WTC11 (cell line): ENCODE data around the gene FAXDC2. TPM values are rescaled to one million over a fixed set of nuclear protein-coding genes. Genes with fewer than 3 reads are reported as not detected.
A peak's percentile ranks its signal among the peaks of the same experiment; 100 is the strongest.
"Not testable (repeated sequence)": the region's sequence is repeated elsewhere in the genome, so short reads cannot be mapped to it uniquely, and the experiment has no call there.

ENCODE experiments used
- ATAC-seq: fragments of 200-7000 bp; cut with Tn5 transposase; 2 replicates; pipeline ENCODE4 v1.10.0; 2021; ENCODE audit warnings: mild to moderate bottlenecking, moderate library complexity
- CTCF ChIA-PET: fragments of 300-600 bp; sonication (Branson Sonifier 250); formaldehyde crosslinking; loops from one replicate; lab custom pipeline; 2021; ENCODE audit warnings: antibody characterized with exemption; lab: Charles Lee
- POLR2A ChIA-PET: fragments of 350-600 bp; sonication (Branson Sonifier 250); formaldehyde crosslinking; loops from one replicate; lab custom pipeline; 2021; ENCODE audit warnings: antibody characterized with exemption; lab: Charles Lee
- DNase-seq: peaks from one replicate; pipeline ENCODE4 v3.0.0; 2021; ENCODE audit warnings: low spot score
- H3K27ac Mint-ChIP-seq: 2 replicates; pipeline ENCODE4 v1.8.0; 2021; ENCODE audit warnings: mixed read lengths
- H3K27me3 Mint-ChIP-seq: 2 replicates; pipeline ENCODE4 v1.8.0; 2021; ENCODE audit warnings: low read depth, mild to moderate bottlenecking, moderate library complexity, mixed read lengths
- H3K36me3 Mint-ChIP-seq: 2 replicates; pipeline ENCODE4 v1.8.0; 2021; ENCODE audit warnings: mixed read lengths
- H3K4me1 Mint-ChIP-seq: 2 replicates; pipeline ENCODE4 v1.8.0; 2022; ENCODE audit warnings: mixed read lengths
- H3K4me3 Mint-ChIP-seq: 2 replicates; pipeline ENCODE4 v1.8.0; 2021; ENCODE audit warnings: mild to moderate bottlenecking, moderate library complexity, mixed read lengths
- H3K9me3 Mint-ChIP-seq: 2 replicates; pipeline ENCODE4 v1.8.0; 2021; ENCODE audit warnings: mixed read lengths
- CREM ChIP-seq: sonication (generic); formaldehyde crosslinking; IDR thresholded peaks from 2 replicates; pipeline ENCODE4 v1.8.1; 2022; ENCODE audit warnings: mild to moderate bottlenecking, missing genetic modification reagents, moderate library complexity
- ESRRA ChIP-seq: sonication (generic); formaldehyde crosslinking; IDR thresholded peaks from 2 replicates; pipeline ENCODE4 v1.8.1; 2022; ENCODE audit warnings: mild to moderate bottlenecking, missing genetic modification reagents, borderline replicate concordance
- JAZF1 ChIP-seq: fragments of 250-450 bp; sonication (Bioruptor Pico); IDR thresholded peaks from 2 replicates; pipeline ENCODE4 v1.9.0; 2021; ENCODE audit warnings: moderate library complexity, mild to moderate bottlenecking, inconsistent platforms
- JUN ChIP-seq: sonication (generic); formaldehyde crosslinking; IDR thresholded peaks from 2 replicates; pipeline ENCODE4 v1.8.0; 2023; ENCODE audit warnings: mild to moderate bottlenecking, missing genetic modification reagents
- MXD4 ChIP-seq: fragments of 250-450 bp; sonication (Bioruptor Pico); IDR thresholded peaks from 2 replicates; pipeline ENCODE4 v1.8.0; 2021; ENCODE audit warnings: mild to moderate bottlenecking, moderate library complexity, borderline replicate concordance
- MYBL2 ChIP-seq: sonication (generic); formaldehyde crosslinking; IDR thresholded peaks from 2 replicates; pipeline ENCODE4 v1.8.1; 2023; ENCODE audit warnings: mild to moderate bottlenecking, moderate library complexity, missing genetic modification reagents
- ZNF121 ChIP-seq: sonication (generic); formaldehyde crosslinking; IDR thresholded peaks from 2 replicates; pipeline ENCODE4 v1.8.0; 2023; ENCODE audit warnings: missing genetic modification reagents
- ZNF219 ChIP-seq: sonication (generic); formaldehyde crosslinking; IDR thresholded peaks from 2 replicates; pipeline ENCODE4 v1.8.0; 2023; ENCODE audit warnings: missing genetic modification reagents, mild to moderate bottlenecking, borderline replicate concordance
- ZNF317 ChIP-seq: sonication (generic); formaldehyde crosslinking; IDR thresholded peaks from 2 replicates; pipeline ENCODE4 v1.8.1; 2023; ENCODE audit warnings: low read depth, mild to moderate bottlenecking, moderate library complexity, missing genetic modification reagents, borderline replicate concordance
- total RNA-seq: library from RNA; stranded (reverse); gene quantifications from 3 replicates; pipeline ENCODE4 v1.2.3, GENCODE V29; 2021
- TF ChIP-seq, protein P1 (sequence below): sonication (generic); formaldehyde crosslinking; IDR thresholded peaks from 2 replicates; pipeline ENCODE4 v1.8.1; 2023; ENCODE audit warnings: mild to moderate bottlenecking, missing genetic modification reagents
- TF ChIP-seq, protein P2 (sequence below): fragments of 200-600 bp; IDR thresholded peaks from 2 replicates; pipeline ENCODE4 v1.8.0; 2022; ENCODE audit warnings: antibody characterized with exemption

FAXDC2 gene
- total RNA-seq, 1 experiment from 2014 or later: 3.9 TPM

- POLR2A ChIA-PET: interaction anchor here (1.0 kb wide), 1 partner anchor 10 kb away, joined by 4 read pairs; the partner anchor contains the start of gene FAXDC2
- ATAC-seq (no peak), DNase-seq (no peak)
- no peak for TF ChIP-seq JAZF1 (CRISPR knock-in tag)
- TF ChIP-seq JUN (CRISPR knock-in tag): no peak
- TF ChIP-seq, protein P1, sequence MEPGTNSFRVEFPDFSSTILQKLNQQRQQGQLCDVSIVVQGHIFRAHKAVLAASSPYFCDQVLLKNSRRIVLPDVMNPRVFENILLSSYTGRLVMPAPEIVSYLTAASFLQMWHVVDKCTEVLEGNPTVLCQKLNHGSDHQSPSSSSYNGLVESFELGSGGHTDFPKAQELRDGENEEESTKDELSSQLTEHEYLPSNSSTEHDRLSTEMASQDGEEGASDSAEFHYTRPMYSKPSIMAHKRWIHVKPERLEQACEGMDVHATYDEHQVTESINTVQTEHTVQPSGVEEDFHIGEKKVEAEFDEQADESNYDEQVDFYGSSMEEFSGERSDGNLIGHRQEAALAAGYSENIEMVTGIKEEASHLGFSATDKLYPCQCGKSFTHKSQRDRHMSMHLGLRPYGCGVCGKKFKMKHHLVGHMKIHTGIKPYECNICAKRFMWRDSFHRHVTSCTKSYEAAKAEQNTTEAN (CRISPR knock-in tag): no peak
- TF ChIP-seq, all 79 proteins: peak for 0
- no peaks in the 10 kb centered on the region for H3K27me3 Mint-ChIP-seq
- H3K9me3 Mint-ChIP-seq: no peaks in the 10 kb centered on the region
- H3K27ac Mint-ChIP-seq: no peak overlapping the region
- H3K36me3 Mint-ChIP-seq: no peaks in the 10 kb centered on the region; the same call in 1 of the 2 replicates
- no peaks in the 10 kb centered on the region for H3K4me1 Mint-ChIP-seq
- H3K4me3 Mint-ChIP-seq: no peak overlapping the region
- CTCF ChIA-PET: no interaction called here
Measured at GRCh38 chr5:154841273-154841661, 9.1 kb downstream of the FAXDC2 start.

- Mint-ChIP-seq H3K36me3 (no peaks in the 10 kb centered on the region; the same call in 1 of the 2 replicates), H3K9me3 (no peaks in the 10 kb centered on the region), H3K4me1 (no peaks in the 10 kb centered on the region), H3K27me3 (no peaks in the 10 kb centered on the region), H3K4me3 (no peak overlapping the region), H3K27ac (no peak overlapping the region)
- ChIA-PET POLR2A (interaction anchor here (1.0 kb wide), 1 partner anchor 10 kb away, joined by 4 read pairs; the partner anchor contains the start of gene FAXDC2), CTCF (no interaction called here)
- ATAC-seq: peak; percentile 42
- TF ChIP-seq CREM (CRISPR knock-in tag): no peak
- TF ChIP-seq ZNF121 (CRISPR knock-in tag): 0 out of 2 replicates have a peak, but pooled peaks have one; percentile 2
- TF ChIP-seq MYBL2 (CRISPR knock-in tag): no peak
- TF ChIP-seq MXD4 (CRISPR knock-in tag): no peak
- no peak for DNase-seq
Measured at GRCh38 chr5:154840435-154841272, 9.7 kb downstream of the FAXDC2 start.

DNA sequence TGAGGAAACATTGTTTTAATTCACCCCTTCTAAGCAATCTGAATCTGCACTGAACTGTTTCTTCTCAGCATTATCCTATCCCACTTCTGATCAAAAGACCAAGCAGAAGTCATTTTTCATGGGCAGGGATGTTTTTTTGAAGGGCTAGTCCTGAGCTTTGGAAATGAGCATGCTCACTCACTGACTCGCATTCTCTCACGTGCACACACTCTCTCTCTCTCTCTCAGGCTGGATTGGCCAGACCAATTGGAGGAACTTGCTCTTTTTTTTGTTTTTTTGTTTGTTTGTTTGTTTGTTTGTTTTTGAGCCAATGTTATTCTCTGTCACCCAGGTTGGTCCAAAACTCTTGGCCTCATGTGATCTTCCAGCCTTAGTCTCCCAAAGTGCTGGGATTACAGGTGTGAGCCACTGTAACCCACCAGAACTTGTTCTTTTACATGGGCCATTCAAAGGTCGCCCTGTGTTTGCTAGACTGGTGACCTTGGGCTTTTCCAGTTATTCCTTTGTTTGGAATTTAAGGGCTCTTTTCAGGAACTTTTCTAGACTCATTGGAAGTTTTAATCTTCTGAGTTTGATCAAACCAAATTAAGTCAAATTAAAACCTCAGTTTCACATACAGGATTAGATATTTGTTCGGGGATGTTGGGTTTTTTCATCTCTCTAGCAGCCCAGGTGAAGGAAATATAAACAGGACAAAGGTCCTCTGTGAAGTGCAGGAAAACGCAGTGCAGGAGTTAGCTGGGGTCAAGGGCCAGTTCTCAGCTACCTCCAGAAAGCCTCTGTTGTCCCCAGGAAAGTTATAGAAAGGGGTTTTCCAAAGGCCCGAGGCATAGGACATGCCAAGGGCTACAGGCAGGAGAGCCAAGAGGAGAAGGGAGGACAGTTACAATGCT is 13.1 kb downstream of the FAXDC2 start:
- Mint-ChIP-seq H3K36me3 (peaks cover 4% of the 10 kb centered on the region; the same call in 1 of the 2 replicates), H3K27ac (peak overlapping the region; percentile 52; the same call in 1 of the 2 replicates), H3K4me3 (no peak overlapping the region), H3K27me3 (no peaks in the 10 kb centered on the region), H3K4me1 (no peaks in the 10 kb centered on the region), H3K9me3 (no peaks in the 10 kb centered on the region)
- TF ChIP-seq, protein P2, sequence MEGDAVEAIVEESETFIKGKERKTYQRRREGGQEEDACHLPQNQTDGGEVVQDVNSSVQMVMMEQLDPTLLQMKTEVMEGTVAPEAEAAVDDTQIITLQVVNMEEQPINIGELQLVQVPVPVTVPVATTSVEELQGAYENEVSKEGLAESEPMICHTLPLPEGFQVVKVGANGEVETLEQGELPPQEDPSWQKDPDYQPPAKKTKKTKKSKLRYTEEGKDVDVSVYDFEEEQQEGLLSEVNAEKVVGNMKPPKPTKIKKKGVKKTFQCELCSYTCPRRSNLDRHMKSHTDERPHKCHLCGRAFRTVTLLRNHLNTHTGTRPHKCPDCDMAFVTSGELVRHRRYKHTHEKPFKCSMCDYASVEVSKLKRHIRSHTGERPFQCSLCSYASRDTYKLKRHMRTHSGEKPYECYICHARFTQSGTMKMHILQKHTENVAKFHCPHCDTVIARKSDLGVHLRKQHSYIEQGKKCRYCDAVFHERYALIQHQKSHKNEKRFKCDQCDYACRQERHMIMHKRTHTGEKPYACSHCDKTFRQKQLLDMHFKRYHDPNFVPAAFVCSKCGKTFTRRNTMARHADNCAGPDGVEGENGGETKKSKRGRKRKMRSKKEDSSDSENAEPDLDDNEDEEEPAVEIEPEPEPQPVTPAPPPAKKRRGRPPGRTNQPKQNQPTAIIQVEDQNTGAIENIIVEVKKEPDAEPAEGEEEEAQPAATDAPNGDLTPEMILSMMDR: no peak
- no peak for TF ChIP-seq ZNF317 (CRISPR knock-in tag)
- POLR2A ChIA-PET: no interaction called here
- ATAC-seq (no peak), DNase-seq (no peak)
- CTCF ChIA-PET: interaction anchor here (0.6 kb wide), 1 partner anchor 65 kb away, joined by 5 read pairs; no protein-coding TSS in a partner anchor

DNA sequence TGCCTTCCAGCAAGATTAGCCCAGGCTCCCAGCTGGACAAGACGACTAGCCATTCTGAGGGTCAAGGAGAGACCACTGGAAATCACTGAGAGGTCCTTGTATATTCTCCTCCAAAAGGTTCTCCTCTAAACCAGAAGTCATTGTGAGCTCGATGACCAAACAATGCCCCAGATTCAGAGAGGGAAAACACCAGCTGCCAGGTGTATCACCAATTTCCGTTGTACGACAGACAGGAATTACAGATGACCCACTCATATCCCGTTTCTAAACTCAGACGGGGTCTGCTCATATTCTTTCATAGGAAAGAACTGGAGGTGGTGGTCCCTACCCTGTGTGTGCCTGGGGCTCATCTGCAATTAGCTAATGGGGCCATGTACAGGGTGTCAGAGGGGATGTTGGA is 14.2 kb downstream of the FAXDC2 start:
- no peaks in the 10 kb centered on the region for H3K4me1 Mint-ChIP-seq
- H3K4me3 Mint-ChIP-seq: no peak overlapping the region
- H3K27me3 Mint-ChIP-seq: no peaks in the 10 kb centered on the region
- ATAC-seq: no peak
- peaks cover 4% of the 10 kb centered on the region for H3K36me3 Mint-ChIP-seq
- DNase-seq: no peak
- POLR2A ChIA-PET: no interaction called here
- no peak for TF ChIP-seq ZNF219 (CRISPR knock-in tag)
- TF ChIP-seq ESRRA (CRISPR knock-in tag): no peak
- no peak overlapping the region for H3K27ac Mint-ChIP-seq
- H3K9me3 Mint-ChIP-seq: no peaks in the 10 kb centered on the region
- CTCF ChIA-PET: no interaction called here

- ATAC-seq, H3K27me3 Mint-ChIP-seq, H3K27ac Mint-ChIP-seq, POLR2A ChIA-PET, H3K36me3 Mint-ChIP-seq, H3K9me3 Mint-ChIP-seq, H3K4me3 Mint-ChIP-seq, H3K4me1 Mint-ChIP-seq, DNase-seq, CTCF ChIA-PET: not testable (repeated sequence)
Measured at GRCh38 chr5:154835701-154836052, 14.7 kb downstream of the FAXDC2 start.
